ENCODE data around the gene ARL8A.

GRCh38 chr1:202101184-202101583 is 43.4 kb downstream of the ARL8A start:
- TF ChIP-seq TAF1 (conservative IDR thresholded peaks at IDR 0.05) (no peak), YY1 (IDR thresholded peaks at IDR 0.05) (no peak), ATF3 (IDR thresholded peaks at IDR 0.05) (no peak), SP1 (IDR thresholded peaks at IDR 0.05) (no peak), EGR1 (IDR thresholded peaks at IDR 0.05; ENCODE audit: low read depth in 2 of 2) (no peak), FOXA1 (IDR thresholded peaks at IDR 0.05) (no peak), RAD21 (IDR thresholded peaks at IDR 0.05) (no peak), RXRA (IDR thresholded peaks at IDR 0.05) (no peak), JUND (IDR thresholded peaks at IDR 0.05) (no peak), MAX (IDR thresholded peaks at IDR 0.05) (no peak)
- TF ChIP-seq, protein P1, sequence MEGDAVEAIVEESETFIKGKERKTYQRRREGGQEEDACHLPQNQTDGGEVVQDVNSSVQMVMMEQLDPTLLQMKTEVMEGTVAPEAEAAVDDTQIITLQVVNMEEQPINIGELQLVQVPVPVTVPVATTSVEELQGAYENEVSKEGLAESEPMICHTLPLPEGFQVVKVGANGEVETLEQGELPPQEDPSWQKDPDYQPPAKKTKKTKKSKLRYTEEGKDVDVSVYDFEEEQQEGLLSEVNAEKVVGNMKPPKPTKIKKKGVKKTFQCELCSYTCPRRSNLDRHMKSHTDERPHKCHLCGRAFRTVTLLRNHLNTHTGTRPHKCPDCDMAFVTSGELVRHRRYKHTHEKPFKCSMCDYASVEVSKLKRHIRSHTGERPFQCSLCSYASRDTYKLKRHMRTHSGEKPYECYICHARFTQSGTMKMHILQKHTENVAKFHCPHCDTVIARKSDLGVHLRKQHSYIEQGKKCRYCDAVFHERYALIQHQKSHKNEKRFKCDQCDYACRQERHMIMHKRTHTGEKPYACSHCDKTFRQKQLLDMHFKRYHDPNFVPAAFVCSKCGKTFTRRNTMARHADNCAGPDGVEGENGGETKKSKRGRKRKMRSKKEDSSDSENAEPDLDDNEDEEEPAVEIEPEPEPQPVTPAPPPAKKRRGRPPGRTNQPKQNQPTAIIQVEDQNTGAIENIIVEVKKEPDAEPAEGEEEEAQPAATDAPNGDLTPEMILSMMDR (IDR thresholded peaks at IDR 0.05; ENCODE audit: low read depth, low read length, missing input control) = no peak
- TF ChIP-seq, protein P2, sequence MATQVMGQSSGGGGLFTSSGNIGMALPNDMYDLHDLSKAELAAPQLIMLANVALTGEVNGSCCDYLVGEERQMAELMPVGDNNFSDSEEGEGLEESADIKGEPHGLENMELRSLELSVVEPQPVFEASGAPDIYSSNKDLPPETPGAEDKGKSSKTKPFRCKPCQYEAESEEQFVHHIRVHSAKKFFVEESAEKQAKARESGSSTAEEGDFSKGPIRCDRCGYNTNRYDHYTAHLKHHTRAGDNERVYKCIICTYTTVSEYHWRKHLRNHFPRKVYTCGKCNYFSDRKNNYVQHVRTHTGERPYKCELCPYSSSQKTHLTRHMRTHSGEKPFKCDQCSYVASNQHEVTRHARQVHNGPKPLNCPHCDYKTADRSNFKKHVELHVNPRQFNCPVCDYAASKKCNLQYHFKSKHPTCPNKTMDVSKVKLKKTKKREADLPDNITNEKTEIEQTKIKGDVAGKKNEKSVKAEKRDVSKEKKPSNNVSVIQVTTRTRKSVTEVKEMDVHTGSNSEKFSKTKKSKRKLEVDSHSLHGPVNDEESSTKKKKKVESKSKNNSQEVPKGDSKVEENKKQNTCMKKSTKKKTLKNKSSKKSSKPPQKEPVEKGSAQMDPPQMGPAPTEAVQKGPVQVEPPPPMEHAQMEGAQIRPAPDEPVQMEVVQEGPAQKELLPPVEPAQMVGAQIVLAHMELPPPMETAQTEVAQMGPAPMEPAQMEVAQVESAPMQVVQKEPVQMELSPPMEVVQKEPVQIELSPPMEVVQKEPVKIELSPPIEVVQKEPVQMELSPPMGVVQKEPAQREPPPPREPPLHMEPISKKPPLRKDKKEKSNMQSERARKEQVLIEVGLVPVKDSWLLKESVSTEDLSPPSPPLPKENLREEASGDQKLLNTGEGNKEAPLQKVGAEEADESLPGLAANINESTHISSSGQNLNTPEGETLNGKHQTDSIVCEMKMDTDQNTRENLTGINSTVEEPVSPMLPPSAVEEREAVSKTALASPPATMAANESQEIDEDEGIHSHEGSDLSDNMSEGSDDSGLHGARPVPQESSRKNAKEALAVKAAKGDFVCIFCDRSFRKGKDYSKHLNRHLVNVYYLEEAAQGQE (IDR thresholded peaks at IDR 0.05) = no peak
